IPS-18a (cell line): ENCODE results near the gene WSCD2.

Experiments
- H3K27ac ChIP-seq: one replicate; pipeline ENCODE4 v1.5.1; 2013; ENCODE audit warnings: low read length
- H3K27me3 ChIP-seq: one replicate; pipeline ENCODE4 v1.6.1; 2013; ENCODE audit warnings: mild to moderate bottlenecking, low read length; ENCODE audit not compliant: control insufficient read depth, insufficient read depth
- H3K36me3 ChIP-seq: one replicate; pipeline ENCODE4 v1.6.1; 2013; ENCODE audit warnings: low read depth, low read length; ENCODE audit not compliant: control insufficient read depth
- H3K4me1 ChIP-seq: one replicate; pipeline ENCODE4 v1.6.1; 2013; ENCODE audit warnings: low read depth, low read length; ENCODE audit not compliant: control insufficient read depth
- H3K4me3 ChIP-seq: one replicate; pipeline ENCODE4 v1.5.1; 2013; ENCODE audit warnings: low read length
- H3K9ac ChIP-seq: one replicate; pipeline ENCODE4 v1.6.1; 2013; ENCODE audit warnings: mild to moderate bottlenecking, low read length, moderate library complexity
- H3K9me3 ChIP-seq: one replicate; pipeline ENCODE4 v1.6.1; 2013; ENCODE audit warnings: low read depth, low read length; ENCODE audit not compliant: control insufficient read depth

The WSCD2 gene

GRCh38 chr12:108182096-108182495 is 53.0 kb downstream of the WSCD2 start:
- H3K9ac ChIP-seq, result no peak overlapping the region
- no peaks in the 10 kb centered on the region for H3K27me3 ChIP-seq
- no peak overlapping the region for H3K27ac ChIP-seq
- H3K4me1 ChIP-seq, result peaks cover 10% of the 10 kb centered on the region
- H3K36me3 ChIP-seq, result no peaks in the 10 kb centered on the region
- no peak overlapping the region for H3K4me3 ChIP-seq
- no peaks in the 10 kb centered on the region for H3K9me3 ChIP-seq

GRCh38 chr12:108185002-108185401 is 55.9 kb downstream of the WSCD2 start:
- H3K4me3 ChIP-seq, result no peak overlapping the region
- H3K9me3 ChIP-seq, result no peaks in the 10 kb centered on the region
- H3K36me3 ChIP-seq, result no peaks in the 10 kb centered on the region
- H3K27me3 ChIP-seq, result no peaks in the 10 kb centered on the region
- no peak overlapping the region for H3K27ac ChIP-seq
- no peak overlapping the region for H3K9ac ChIP-seq
- H3K4me1 ChIP-seq, result peaks cover 10% of the 10 kb centered on the region

GRCh38 chr12:108187831-108188230 is 58.7 kb downstream of the WSCD2 start:
- Histone ChIP-seq H3K4me3 (no peak overlapping the region), H3K36me3 (no peaks in the 10 kb centered on the region), H3K27me3 (no peaks in the 10 kb centered on the region), H3K27ac (no peak overlapping the region), H3K9me3 (no peaks in the 10 kb centered on the region), H3K9ac (no peak overlapping the region), H3K4me1 (no peaks in the 10 kb centered on the region)

- H3K36me3 ChIP-seq, result no peaks in the 10 kb centered on the region
- no peaks in the 10 kb centered on the region for H3K27me3 ChIP-seq
- no peaks in the 10 kb centered on the region for H3K4me1 ChIP-seq
- no peak overlapping the region for H3K9ac ChIP-seq
- no peak overlapping the region for H3K27ac ChIP-seq
- H3K9me3 ChIP-seq, result no peaks in the 10 kb centered on the region
- no peak overlapping the region for H3K4me3 ChIP-seq
Measured at GRCh38 chr12:108190529-108190928, 61.4 kb downstream of the WSCD2 start.

GRCh38 chr12:108191086-108191485 is 62.0 kb downstream of the WSCD2 start:
- Histone ChIP-seq H3K27ac (no peak overlapping the region), H3K36me3 (no peaks in the 10 kb centered on the region), H3K27me3 (no peaks in the 10 kb centered on the region), H3K9me3 (no peaks in the 10 kb centered on the region), H3K4me1 (no peaks in the 10 kb centered on the region), H3K4me3 (no peak overlapping the region), H3K9ac (no peak overlapping the region)

GRCh38 chr12:108191938-108192337 is 62.9 kb downstream of the WSCD2 start:
- H3K36me3 ChIP-seq, result no peaks in the 10 kb centered on the region
- no peak overlapping the region for H3K27ac ChIP-seq
- no peak overlapping the region for H3K9ac ChIP-seq
- H3K9me3 ChIP-seq, result no peaks in the 10 kb centered on the region
- no peaks in the 10 kb centered on the region for H3K4me1 ChIP-seq
- no peak overlapping the region for H3K4me3 ChIP-seq
- no peaks in the 10 kb centered on the region for H3K27me3 ChIP-seq

GRCh38 chr12:108193493-108193892 is 64.4 kb downstream of the WSCD2 start:
- Histone ChIP-seq H3K27me3 (no peaks in the 10 kb centered on the region), H3K9ac (no peak overlapping the region), H3K4me3 (no peak overlapping the region), H3K36me3 (no peaks in the 10 kb centered on the region), H3K27ac (no peak overlapping the region), H3K9me3 (no peaks in the 10 kb centered on the region), H3K4me1 (no peaks in the 10 kb centered on the region)

- Histone ChIP-seq H3K9me3 (no peaks in the 10 kb centered on the region), H3K4me3 (no peak overlapping the region), H3K27ac (no peak overlapping the region), H3K36me3 (no peaks in the 10 kb centered on the region), H3K9ac (no peak overlapping the region), H3K27me3 (no peaks in the 10 kb centered on the region), H3K4me1 (no peaks in the 10 kb centered on the region)
Measured at GRCh38 chr12:108193917-108194316, 64.8 kb downstream of the WSCD2 start.

- Histone ChIP-seq H3K9ac (no peak overlapping the region), H3K36me3 (no peaks in the 10 kb centered on the region), H3K27me3 (no peaks in the 10 kb centered on the region), H3K27ac (no peak overlapping the region), H3K4me3 (no peak overlapping the region), H3K9me3 (no peaks in the 10 kb centered on the region), H3K4me1 (no peaks in the 10 kb centered on the region)
Measured at GRCh38 chr12:108194585-108194984, 65.5 kb downstream of the WSCD2 start.

GRCh38 chr12:108196319-108196718 is 67.2 kb downstream of the WSCD2 start:
- no peaks in the 10 kb centered on the region for H3K9me3 ChIP-seq
- H3K27ac ChIP-seq, result no peak overlapping the region
- H3K9ac ChIP-seq, result no peak overlapping the region
- no peaks in the 10 kb centered on the region for H3K36me3 ChIP-seq
- no peaks in the 10 kb centered on the region for H3K27me3 ChIP-seq
- H3K4me1 ChIP-seq, result no peaks in the 10 kb centered on the region
- no peak overlapping the region for H3K4me3 ChIP-seq

- Histone ChIP-seq H3K4me3 (no peak overlapping the region), H3K9me3 (no peaks in the 10 kb centered on the region), H3K4me1 (no peaks in the 10 kb centered on the region), H3K27ac (no peak overlapping the region), H3K36me3 (no peaks in the 10 kb centered on the region), H3K9ac (no peak overlapping the region), H3K27me3 (no peaks in the 10 kb centered on the region)
Measured at GRCh38 chr12:108196921-108197320, 67.8 kb downstream of the WSCD2 start.

GRCh38 chr12:108198043-108198442 is 69.0 kb downstream of the WSCD2 start:
- no peaks in the 10 kb centered on the region for H3K36me3 ChIP-seq
- no peak overlapping the region for H3K4me3 ChIP-seq
- H3K9ac ChIP-seq, result no peak overlapping the region
- H3K27ac ChIP-seq, result no peak overlapping the region
- H3K27me3 ChIP-seq, result no peaks in the 10 kb centered on the region
- H3K4me1 ChIP-seq, result no peaks in the 10 kb centered on the region
- H3K9me3 ChIP-seq, result no peaks in the 10 kb centered on the region
